Liver (tissue), 9 donors: ENCODE results near the gene ARF1. TPM values are rescaled to one million over a fixed set of nuclear protein-coding genes. Genes with fewer than 3 reads are reported as not detected.

Source experiments
- DNase-seq: peaks from one replicate; pipeline ENCODE4 v3.0.0-alpha.2; 2017; ENCODE audit warnings: low spot score
- H3K27ac ChIP-seq, 2 donors: one replicate each; pipeline ENCODE4 v1.7.0; 2013; ENCODE audit warnings: inconsistent platforms in 2 of 2, low read length in 2 of 2, control low read depth in 1 of 2, low read depth in 1 of 2, mild to moderate bottlenecking in 1 of 2
- H3K27me3 ChIP-seq, 4 donors: one replicate each; pipeline versions ENCODE4 v1.6.1 to v1.7.0; 2013; ENCODE audit warnings: low read length in 3 of 4, inconsistent platforms in 1 of 4, mild to moderate bottlenecking in 1 of 4, moderate library complexity in 1 of 4; ENCODE audit not compliant: control insufficient read depth in 4 of 4, insufficient read depth in 4 of 4
- H3K36me3 ChIP-seq, 4 donors: one replicate each; pipeline versions ENCODE4 v1.6.1 to v1.7.0; 2013; ENCODE audit warnings: low read length in 3 of 4, mild to moderate bottlenecking in 3 of 4, low read depth in 1 of 4, moderate library complexity in 1 of 4; ENCODE audit not compliant: control insufficient read depth in 4 of 4, insufficient read depth in 3 of 4
- H3K4me1 ChIP-seq, 4 donors: one replicate each; pipeline versions ENCODE4 v1.6.1 to v1.7.0; 2013; ENCODE audit warnings: low read length in 3 of 4, mild to moderate bottlenecking in 3 of 4, moderate library complexity in 1 of 4; ENCODE audit not compliant: control insufficient read depth in 4 of 4, insufficient read depth in 4 of 4
- H3K4me3 ChIP-seq, 3 donors: one replicate each; pipeline versions ENCODE4 v1.6.1 to v1.7.0; 2013; ENCODE audit warnings: low read length in 3 of 3, control low read depth in 1 of 3, low read depth in 1 of 3, mild to moderate bottlenecking in 1 of 3
- H3K9ac ChIP-seq, 2 donors: one replicate each; pipeline ENCODE4 v1.7.0; 2013; ENCODE audit warnings: low read length in 2 of 2, mild to moderate bottlenecking in 2 of 2, moderate library complexity in 2 of 2, control low read depth in 1 of 2, low read depth in 1 of 2
- H3K9me3 ChIP-seq, 4 donors: one replicate each; pipeline versions ENCODE4 v1.6.1 to v1.7.0; 2013; ENCODE audit warnings: low read length in 3 of 4; ENCODE audit not compliant: control insufficient read depth in 4 of 4
- CTCF ChIP-seq: fragments of 150-350 bp; IDR thresholded peaks from 2 replicates; pipeline ENCODE4 v1.5.1; 2017; ENCODE audit warnings: improper control_type of control experiment, low read depth, low read length; ENCODE audit not compliant: missing input control
- FOXA1 ChIP-seq: IDR thresholded peaks from 2 replicates; pipeline ENCODE4 v1.6.1; 2016; ENCODE audit warnings: antibody characterized with exemption
- FOXA2 ChIP-seq: IDR thresholded peaks from 2 replicates; pipeline ENCODE4 v1.6.1; 2016; ENCODE audit warnings: antibody characterized with exemption
- GABPA ChIP-seq, 2 donors: IDR thresholded peaks in 1 of 2; conservative IDR thresholded peaks in 1 of 2; 2 replicates each; pipeline ENCODE4 v1.6.1; 2016; ENCODE audit warnings: antibody characterized with exemption in 2 of 2, mild to moderate bottlenecking in 1 of 2, moderate library complexity in 1 of 2
- HNF4A ChIP-seq, 2 donors: conservative IDR thresholded peaks; 2 replicates each; pipeline ENCODE4 v1.6.1; 2016; ENCODE audit warnings: antibody characterized with exemption in 2 of 2, mild to moderate bottlenecking in 2 of 2
- HNF4G ChIP-seq: IDR thresholded peaks from 2 replicates; pipeline ENCODE4 v1.6.1; 2016; ENCODE audit warnings: antibody characterized with exemption
- JUND ChIP-seq, 2 donors: IDR thresholded peaks; 2 replicates each; pipeline ENCODE4 v1.6.1; 2016; ENCODE audit warnings: antibody characterized with exemption in 2 of 2
- MAX ChIP-seq: IDR thresholded peaks from 2 replicates; pipeline ENCODE4 v1.6.1; 2016; ENCODE audit warnings: antibody characterized with exemption
- NR2F2 ChIP-seq: IDR thresholded peaks from 2 replicates; pipeline ENCODE4 v1.6.1; 2016; ENCODE audit warnings: antibody characterized with exemption
- RAD21 ChIP-seq, 2 donors: IDR thresholded peaks; 2 replicates each; pipeline ENCODE4 v1.6.1; 2016; ENCODE audit warnings: antibody characterized with exemption in 2 of 2, mild to moderate bottlenecking in 2 of 2
- RXRA ChIP-seq, 2 donors: IDR thresholded peaks; 2 replicates each; pipeline ENCODE4 v1.6.1; 2017 to 2018; ENCODE audit warnings: antibody characterized with exemption in 2 of 2, mild to moderate bottlenecking in 1 of 2
- SP1 ChIP-seq: IDR thresholded peaks from 2 replicates; pipeline ENCODE4 v1.6.1; 2018; ENCODE audit warnings: antibody characterized with exemption, mild to moderate bottlenecking
- TAF1 ChIP-seq: conservative IDR thresholded peaks from 2 replicates; pipeline ENCODE4 v1.6.1; 2016; ENCODE audit warnings: antibody characterized with exemption, mild to moderate bottlenecking
- YY1 ChIP-seq: IDR thresholded peaks from 2 replicates; pipeline ENCODE4 v1.6.1; 2016; ENCODE audit warnings: antibody characterized with exemption, mild to moderate bottlenecking
- WGBS: extraction: QIAGEN DNeasy Blood & Tissue Kit; methylation state at CpG from one replicate; pipeline ENCODE4 v1.1.7; 2013; 5-methylcytosine and 5-hydroxymethylcytosine counted together
- polyA plus RNA-seq, 2 donors: library from polyadenylated mRNA; stranded (reverse) in 1 of 2; unstranded in 1 of 2; fragments of 200-250 nt in 1 of 2; fragments of >200 nt in 1 of 2; fragmentation: Nextera tagmentation in 1 of 2; extraction: Ambion mirVana in 1 of 2; gene quantifications; one replicate each; pipeline versions ENCODE4 v1.2.1 to v1.2.3, GENCODE V29; 2013 to 2015
- total RNA-seq, 2 donors: library from RNA; depleted of rRNA; stranded (reverse); fragments of >200 nt; gene quantifications; one replicate each; pipeline ENCODE4 v1.2.3, GENCODE V29; 2014
- TF ChIP-seq, protein P1 (sequence below): IDR thresholded peaks from 2 replicates; pipeline ENCODE4 v1.6.1; 2016; ENCODE audit warnings: antibody characterized with exemption, mild to moderate bottlenecking
- TF ChIP-seq, protein P2 (sequence below): IDR thresholded peaks from 2 replicates; pipeline ENCODE4 v1.6.1; 2016; ENCODE audit warnings: antibody characterized with exemption
- TF ChIP-seq, protein P3 (sequence below): IDR thresholded peaks from 2 replicates; pipeline ENCODE4 v1.6.1; 2016; ENCODE audit warnings: antibody characterized with exemption
- donor health status: healthy.
- donor health status: healthy.
- donor health status: healthy.
- donor health status: healthy.
- donor health status: healthy.

The ARF1 gene
- total and polyA plus RNA-seq, 4 donors = 151 to 282 (median 213) TPM

DNA sequence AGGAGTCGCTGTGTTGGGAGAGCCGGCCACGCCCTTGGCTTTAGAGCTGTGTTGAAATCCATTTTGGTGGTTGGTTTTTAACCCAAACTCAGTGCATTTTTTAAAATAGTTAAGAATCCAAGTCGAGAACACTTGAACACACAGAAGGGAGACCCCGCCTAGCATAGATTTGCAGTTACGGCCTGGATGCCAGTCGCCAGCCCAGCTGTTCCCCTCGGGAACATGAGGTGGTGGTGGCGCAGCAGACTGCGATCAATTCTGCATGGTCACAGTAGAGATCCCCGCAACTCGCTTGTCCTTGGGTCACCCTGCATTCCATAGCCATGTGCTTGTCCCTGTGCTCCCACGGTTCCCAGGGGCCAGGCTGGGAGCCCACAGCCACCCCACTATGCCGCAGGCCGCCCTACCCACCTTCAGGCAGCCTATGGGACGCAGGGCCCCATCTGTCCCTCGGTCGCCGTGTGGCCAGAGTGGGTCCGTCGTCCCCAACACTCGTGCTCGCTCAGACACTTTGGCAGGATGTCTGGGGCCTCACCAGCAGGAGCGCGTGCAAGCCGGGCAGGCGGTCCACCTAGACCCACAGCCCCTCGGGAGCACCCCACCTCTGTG, 15.9 kb downstream of the ARF1 start:
- Histone ChIP-seq H3K4me1 (peaks cover 8 to 26% (median 12%) of the 10 kb centered on the region in 4 donors), H3K4me3 (no peak overlapping the region), H3K27ac (no peak overlapping the region), H3K36me3 (peaks cover 9 to 31% (median 23%) of the 10 kb centered on the region in 4 donors), H3K9ac (no peak overlapping the region), H3K9me3 (peaks cover 0 to 12% (median 7%) of the 10 kb centered on the region in 4 donors), H3K27me3 (no peaks in the 10 kb centered on the region)
- TF ChIP-seq, protein P1, sequence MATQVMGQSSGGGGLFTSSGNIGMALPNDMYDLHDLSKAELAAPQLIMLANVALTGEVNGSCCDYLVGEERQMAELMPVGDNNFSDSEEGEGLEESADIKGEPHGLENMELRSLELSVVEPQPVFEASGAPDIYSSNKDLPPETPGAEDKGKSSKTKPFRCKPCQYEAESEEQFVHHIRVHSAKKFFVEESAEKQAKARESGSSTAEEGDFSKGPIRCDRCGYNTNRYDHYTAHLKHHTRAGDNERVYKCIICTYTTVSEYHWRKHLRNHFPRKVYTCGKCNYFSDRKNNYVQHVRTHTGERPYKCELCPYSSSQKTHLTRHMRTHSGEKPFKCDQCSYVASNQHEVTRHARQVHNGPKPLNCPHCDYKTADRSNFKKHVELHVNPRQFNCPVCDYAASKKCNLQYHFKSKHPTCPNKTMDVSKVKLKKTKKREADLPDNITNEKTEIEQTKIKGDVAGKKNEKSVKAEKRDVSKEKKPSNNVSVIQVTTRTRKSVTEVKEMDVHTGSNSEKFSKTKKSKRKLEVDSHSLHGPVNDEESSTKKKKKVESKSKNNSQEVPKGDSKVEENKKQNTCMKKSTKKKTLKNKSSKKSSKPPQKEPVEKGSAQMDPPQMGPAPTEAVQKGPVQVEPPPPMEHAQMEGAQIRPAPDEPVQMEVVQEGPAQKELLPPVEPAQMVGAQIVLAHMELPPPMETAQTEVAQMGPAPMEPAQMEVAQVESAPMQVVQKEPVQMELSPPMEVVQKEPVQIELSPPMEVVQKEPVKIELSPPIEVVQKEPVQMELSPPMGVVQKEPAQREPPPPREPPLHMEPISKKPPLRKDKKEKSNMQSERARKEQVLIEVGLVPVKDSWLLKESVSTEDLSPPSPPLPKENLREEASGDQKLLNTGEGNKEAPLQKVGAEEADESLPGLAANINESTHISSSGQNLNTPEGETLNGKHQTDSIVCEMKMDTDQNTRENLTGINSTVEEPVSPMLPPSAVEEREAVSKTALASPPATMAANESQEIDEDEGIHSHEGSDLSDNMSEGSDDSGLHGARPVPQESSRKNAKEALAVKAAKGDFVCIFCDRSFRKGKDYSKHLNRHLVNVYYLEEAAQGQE = no peak
- TF ChIP-seq HNF4G (no peak), MAX (no peak), FOXA2 (no peak), YY1 (no peak), SP1 (no peak), TAF1 (no peak), FOXA1 (no peak), RAD21 (IDR thresholded peaks at IDR 0.05) (no peak), NR2F2 (no peak), RXRA (IDR thresholded peaks at IDR 0.05) (no peak), HNF4A (conservative IDR thresholded peaks at IDR 0.05) (no peak), GABPA (IDR thresholded peaks at IDR 0.05 in 1 of 2, conservative IDR thresholded peaks at IDR 0.05 in 1 of 2) (no peak)
- TF ChIP-seq, protein P2, sequence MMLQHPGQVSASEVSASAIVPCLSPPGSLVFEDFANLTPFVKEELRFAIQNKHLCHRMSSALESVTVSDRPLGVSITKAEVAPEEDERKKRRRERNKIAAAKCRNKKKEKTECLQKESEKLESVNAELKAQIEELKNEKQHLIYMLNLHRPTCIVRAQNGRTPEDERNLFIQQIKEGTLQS = no peak
- TF ChIP-seq, protein P3, sequence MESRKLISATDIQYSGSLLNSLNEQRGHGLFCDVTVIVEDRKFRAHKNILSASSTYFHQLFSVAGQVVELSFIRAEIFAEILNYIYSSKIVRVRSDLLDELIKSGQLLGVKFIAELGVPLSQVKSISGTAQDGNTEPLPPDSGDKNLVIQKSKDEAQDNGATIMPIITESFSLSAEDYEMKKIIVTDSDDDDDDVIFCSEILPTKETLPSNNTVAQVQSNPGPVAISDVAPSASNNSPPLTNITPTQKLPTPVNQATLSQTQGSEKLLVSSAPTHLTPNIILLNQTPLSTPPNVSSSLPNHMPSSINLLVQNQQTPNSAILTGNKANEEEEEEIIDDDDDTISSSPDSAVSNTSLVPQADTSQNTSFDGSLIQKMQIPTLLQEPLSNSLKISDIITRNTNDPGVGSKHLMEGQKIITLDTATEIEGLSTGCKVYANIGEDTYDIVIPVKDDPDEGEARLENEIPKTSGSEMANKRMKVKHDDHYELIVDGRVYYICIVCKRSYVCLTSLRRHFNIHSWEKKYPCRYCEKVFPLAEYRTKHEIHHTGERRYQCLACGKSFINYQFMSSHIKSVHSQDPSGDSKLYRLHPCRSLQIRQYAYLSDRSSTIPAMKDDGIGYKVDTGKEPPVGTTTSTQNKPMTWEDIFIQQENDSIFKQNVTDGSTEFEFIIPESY = no peak
- WGBS = 96% methylated on average over 28 of the region's 28 CpGs
- no peak for DNase-seq

- Histone ChIP-seq H3K9ac (no peak overlapping the region), H3K4me3 (no peak overlapping the region), H3K27ac (no peak overlapping the region), H3K4me1 (peaks cover 8 to 35% (median 20%) of the 10 kb centered on the region in 4 donors), H3K9me3 (peaks cover 0 to 7% (median 3%) of the 10 kb centered on the region in 4 donors), H3K36me3 (peaks cover 9 to 31% (median 23%) of the 10 kb centered on the region in 4 donors), H3K27me3 (no peaks in the 10 kb centered on the region)
- 64% methylated on average over 4 of the region's 4 CpGs for WGBS
- no peak for TF ChIP-seq HNF4G
- no peak for TF ChIP-seq HNF4A (conservative IDR thresholded peaks at IDR 0.05)
- no peak for TF ChIP-seq MAX
- no peak for TF ChIP-seq FOXA2
- TF ChIP-seq, protein P1 = no peak
- TF ChIP-seq CTCF = no peak
- TF ChIP-seq NR2F2 = no peak
- TF ChIP-seq YY1 = no peak
- no peak for TF ChIP-seq TAF1
- no peak for TF ChIP-seq JUND (IDR thresholded peaks at IDR 0.05)
- TF ChIP-seq GABPA (IDR thresholded peaks at IDR 0.05 in 1 of 2, conservative IDR thresholded peaks at IDR 0.05 in 1 of 2) = no peak
- DNase-seq = no peak
Observed at GRCh38 chr1:228099331-228099732, 16.8 kb downstream of the ARF1 start.
